Neural cell (in vitro differentiated cells): Measurements from ENCODE around the gene FNDC3B.
"Not testable (repeated sequence)": the region's sequence is repeated elsewhere in the genome, so short reads cannot be mapped to it uniquely, and the experiment has no call there.

Experiments used
- EP300 ChIP-seq: fragments of 450-650 bp; conservative IDR thresholded peaks from 2 replicates; pipeline ENCODE4 v1.6.1; 2014; ENCODE audit warnings: antibody characterized with exemption, mild to moderate bottlenecking, moderate library complexity; ENCODE audit not compliant: poor library complexity, severe bottlenecking
- EZH2 ChIP-seq: fragments of 200-600, 300-800 bp; shearing (Covaris generic), sonication (generic); IDR thresholded peaks from 2 replicates; pipeline ENCODE4 v1.6.1; 2014; ENCODE audit warnings: antibody characterized with exemption, low read length, borderline replicate concordance, mild to moderate bottlenecking; ENCODE audit not compliant: insufficient read depth, poor library complexity, severe bottlenecking
- MXI1 ChIP-seq: fragments of 450-650 bp; conservative IDR thresholded peaks from 2 replicates; pipeline ENCODE4 v1.6.1; 2014; ENCODE audit warnings: antibody characterized with exemption, mild to moderate bottlenecking; ENCODE audit not compliant: poor library complexity, severe bottlenecking
- POLR2AphosphoS5 ChIP-seq: IDR thresholded peaks from 2 replicates; pipeline ENCODE4 v1.6.1; 2012
- RAD21 ChIP-seq: fragments of 450-650 bp; conservative IDR thresholded peaks from 2 replicates; pipeline ENCODE4 v1.6.1; 2014; ENCODE audit warnings: antibody characterized with exemption, mild to moderate bottlenecking, moderate library complexity
- TAF1 ChIP-seq: IDR thresholded peaks from 2 replicates; pipeline ENCODE4 v1.6.1; 2012; ENCODE audit warnings: low read depth
- TF ChIP-seq, protein P1 (sequence below): fragments of 450-650 bp; IDR thresholded peaks from 2 replicates; pipeline ENCODE4 v1.5.1; 2014; ENCODE audit warnings: antibody characterized with exemption, mild to moderate bottlenecking, moderate library complexity; ENCODE audit not compliant: poor library complexity, severe bottlenecking
- TF ChIP-seq, protein P2 (sequence below): IDR thresholded peaks from 2 replicates; pipeline ENCODE4 v1.6.1; 2012; ENCODE audit warnings: borderline replicate concordance

DNA sequence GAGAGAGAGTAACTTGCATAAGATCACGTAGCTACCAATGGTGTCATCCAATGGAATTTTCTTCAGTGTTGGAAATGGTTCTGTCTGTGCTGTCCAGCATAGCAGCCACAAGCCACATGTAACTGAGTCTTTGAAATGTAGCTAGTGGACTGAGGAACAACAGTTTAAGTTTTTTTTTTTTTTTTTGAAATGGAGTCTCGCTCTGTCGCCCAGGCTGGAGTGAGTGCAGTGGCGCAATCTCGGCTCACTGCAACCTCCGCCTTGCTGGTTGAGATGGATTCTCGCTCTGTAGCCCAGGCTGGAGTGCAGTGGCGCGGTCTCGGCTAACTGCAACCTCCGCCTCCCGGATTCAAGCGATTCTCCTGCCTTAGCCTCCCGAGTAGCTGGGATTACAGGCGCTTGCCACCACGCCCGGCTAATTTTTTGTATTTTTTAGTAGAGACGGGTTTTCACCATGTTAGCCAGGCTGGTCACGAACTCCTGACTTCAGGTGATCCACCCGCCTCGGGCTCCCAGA is 3.3 kb downstream of the FNDC3B start:
- TF ChIP-seq, protein P1, sequence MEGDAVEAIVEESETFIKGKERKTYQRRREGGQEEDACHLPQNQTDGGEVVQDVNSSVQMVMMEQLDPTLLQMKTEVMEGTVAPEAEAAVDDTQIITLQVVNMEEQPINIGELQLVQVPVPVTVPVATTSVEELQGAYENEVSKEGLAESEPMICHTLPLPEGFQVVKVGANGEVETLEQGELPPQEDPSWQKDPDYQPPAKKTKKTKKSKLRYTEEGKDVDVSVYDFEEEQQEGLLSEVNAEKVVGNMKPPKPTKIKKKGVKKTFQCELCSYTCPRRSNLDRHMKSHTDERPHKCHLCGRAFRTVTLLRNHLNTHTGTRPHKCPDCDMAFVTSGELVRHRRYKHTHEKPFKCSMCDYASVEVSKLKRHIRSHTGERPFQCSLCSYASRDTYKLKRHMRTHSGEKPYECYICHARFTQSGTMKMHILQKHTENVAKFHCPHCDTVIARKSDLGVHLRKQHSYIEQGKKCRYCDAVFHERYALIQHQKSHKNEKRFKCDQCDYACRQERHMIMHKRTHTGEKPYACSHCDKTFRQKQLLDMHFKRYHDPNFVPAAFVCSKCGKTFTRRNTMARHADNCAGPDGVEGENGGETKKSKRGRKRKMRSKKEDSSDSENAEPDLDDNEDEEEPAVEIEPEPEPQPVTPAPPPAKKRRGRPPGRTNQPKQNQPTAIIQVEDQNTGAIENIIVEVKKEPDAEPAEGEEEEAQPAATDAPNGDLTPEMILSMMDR: not testable (repeated sequence)
- not testable (repeated sequence) for TF ChIP-seq EZH2, POLR2AphosphoS5, TAF1, MXI1, EP300, RAD21
- TF ChIP-seq, protein P2, sequence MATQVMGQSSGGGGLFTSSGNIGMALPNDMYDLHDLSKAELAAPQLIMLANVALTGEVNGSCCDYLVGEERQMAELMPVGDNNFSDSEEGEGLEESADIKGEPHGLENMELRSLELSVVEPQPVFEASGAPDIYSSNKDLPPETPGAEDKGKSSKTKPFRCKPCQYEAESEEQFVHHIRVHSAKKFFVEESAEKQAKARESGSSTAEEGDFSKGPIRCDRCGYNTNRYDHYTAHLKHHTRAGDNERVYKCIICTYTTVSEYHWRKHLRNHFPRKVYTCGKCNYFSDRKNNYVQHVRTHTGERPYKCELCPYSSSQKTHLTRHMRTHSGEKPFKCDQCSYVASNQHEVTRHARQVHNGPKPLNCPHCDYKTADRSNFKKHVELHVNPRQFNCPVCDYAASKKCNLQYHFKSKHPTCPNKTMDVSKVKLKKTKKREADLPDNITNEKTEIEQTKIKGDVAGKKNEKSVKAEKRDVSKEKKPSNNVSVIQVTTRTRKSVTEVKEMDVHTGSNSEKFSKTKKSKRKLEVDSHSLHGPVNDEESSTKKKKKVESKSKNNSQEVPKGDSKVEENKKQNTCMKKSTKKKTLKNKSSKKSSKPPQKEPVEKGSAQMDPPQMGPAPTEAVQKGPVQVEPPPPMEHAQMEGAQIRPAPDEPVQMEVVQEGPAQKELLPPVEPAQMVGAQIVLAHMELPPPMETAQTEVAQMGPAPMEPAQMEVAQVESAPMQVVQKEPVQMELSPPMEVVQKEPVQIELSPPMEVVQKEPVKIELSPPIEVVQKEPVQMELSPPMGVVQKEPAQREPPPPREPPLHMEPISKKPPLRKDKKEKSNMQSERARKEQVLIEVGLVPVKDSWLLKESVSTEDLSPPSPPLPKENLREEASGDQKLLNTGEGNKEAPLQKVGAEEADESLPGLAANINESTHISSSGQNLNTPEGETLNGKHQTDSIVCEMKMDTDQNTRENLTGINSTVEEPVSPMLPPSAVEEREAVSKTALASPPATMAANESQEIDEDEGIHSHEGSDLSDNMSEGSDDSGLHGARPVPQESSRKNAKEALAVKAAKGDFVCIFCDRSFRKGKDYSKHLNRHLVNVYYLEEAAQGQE: not testable (repeated sequence)
